ENCODE measurements around the gene EIF3I. TPM values are rescaled to one million over a fixed set of nuclear protein-coding genes. Genes with fewer than 3 reads are reported as not detected.
"Not testable (repeated sequence)": the region's sequence is repeated elsewhere in the genome, so short reads cannot be mapped to it uniquely, and the experiment has no call there.

EIF3I gene
- total and polyA plus RNA-seq, 9 donors = 159 to 183 (median 175) TPM

GRCh38 chr1:32257227-32257508 is 35.0 kb downstream of the EIF3I start:
- WGBS (ENCODE audit: insufficient coverage) = 86% methylated on average over 5 of the region's 6 CpGs
- H3K9me3 ChIP-seq (replicated peaks; ENCODE audit: control insufficient read depth, low read depth, low read length) = no peaks in the 10 kb centered on the region
- no peak for DNase-seq
- H3K4me1 ChIP-seq (ENCODE audit: control insufficient read depth, insufficient read depth, low read length) = peaks cover 7% of the 10 kb centered on the region
- no peak overlapping the region for H3K27ac ChIP-seq (ENCODE audit: low read length)
- H3K4me3 ChIP-seq (ENCODE audit: low read length) = no peak overlapping the region
- H3K36me3 ChIP-seq (ENCODE audit: control insufficient read depth, insufficient read depth, low read length) = no peaks in the 10 kb centered on the region
- H3K27me3 ChIP-seq (ENCODE audit: control insufficient read depth, insufficient read depth, low read length) = no peaks in the 10 kb centered on the region

- WGBS (ENCODE audit: insufficient coverage) = 88% methylated on average over 1 of the region's 4 CpGs
- DNase-seq; H3K36me3 ChIP-seq (ENCODE audit: control insufficient read depth, insufficient read depth, low read length); H3K4me1 ChIP-seq (ENCODE audit: control insufficient read depth, insufficient read depth, low read length); H3K27me3 ChIP-seq (ENCODE audit: control insufficient read depth, insufficient read depth, low read length); H3K27ac ChIP-seq (ENCODE audit: low read length); H3K4me3 ChIP-seq (ENCODE audit: low read length); H3K9me3 ChIP-seq (replicated peaks; ENCODE audit: control insufficient read depth, low read depth, low read length): not testable (repeated sequence)
These were observed 41.0 kb downstream of the EIF3I start for GRCh38 chr1:32263236-32263593.

- Histone ChIP-seq H3K9me3 (replicated peaks; ENCODE audit: control insufficient read depth, low read depth, low read length) (no peaks in the 10 kb centered on the region), H3K27me3 (ENCODE audit: control insufficient read depth, insufficient read depth, low read length) (no peaks in the 10 kb centered on the region), H3K27ac (ENCODE audit: low read length) (no peak overlapping the region), H3K4me1 (ENCODE audit: control insufficient read depth, insufficient read depth, low read length) (peaks cover 6% of the 10 kb centered on the region), H3K36me3 (ENCODE audit: control insufficient read depth, insufficient read depth, low read length) (no peaks in the 10 kb centered on the region), H3K4me3 (ENCODE audit: low read length) (no peak overlapping the region)
- WGBS (ENCODE audit: insufficient coverage) = no CpG with 5 or more reads among the region's 4 CpGs
- DNase-seq = no peak
These were observed 41.5 kb downstream of the EIF3I start for GRCh38 chr1:32263744-32264143.

GRCh38 chr1:32265846-32266245 is 43.6 kb downstream of the EIF3I start:
- no peaks in the 10 kb centered on the region for H3K36me3 ChIP-seq (ENCODE audit: control insufficient read depth, insufficient read depth, low read length)
- no peaks in the 10 kb centered on the region for H3K9me3 ChIP-seq (replicated peaks; ENCODE audit: control insufficient read depth, low read depth, low read length)
- 98% methylated on average over 6 of the region's 9 CpGs for WGBS (ENCODE audit: insufficient coverage)
- H3K27ac ChIP-seq (ENCODE audit: low read length) = no peak overlapping the region
- H3K4me3 ChIP-seq (ENCODE audit: low read length) = no peak overlapping the region
- H3K27me3 ChIP-seq (ENCODE audit: control insufficient read depth, insufficient read depth, low read length) = no peaks in the 10 kb centered on the region
- DNase-seq = no peak
- H3K4me1 ChIP-seq (ENCODE audit: control insufficient read depth, insufficient read depth, low read length) = peaks cover 6% of the 10 kb centered on the region

GRCh38 chr1:32266921-32267591 is 44.8 kb downstream of the EIF3I start:
- no peaks in the 10 kb centered on the region for H3K36me3 ChIP-seq (ENCODE audit: control insufficient read depth, insufficient read depth, low read length)
- WGBS (ENCODE audit: insufficient coverage) = 74% methylated on average over 4 of the region's 7 CpGs
- peak; percentile 41 for DNase-seq
- H3K27me3 ChIP-seq (ENCODE audit: control insufficient read depth, insufficient read depth, low read length) = peaks cover 6% of the 10 kb centered on the region
- H3K4me1 ChIP-seq (ENCODE audit: control insufficient read depth, insufficient read depth, low read length) = peaks cover 6% of the 10 kb centered on the region
- no peak overlapping the region for H3K4me3 ChIP-seq (ENCODE audit: low read length)
- peak overlapping the region; percentile 75 for H3K27ac ChIP-seq (ENCODE audit: low read length)
- no peaks in the 10 kb centered on the region for H3K9me3 ChIP-seq (replicated peaks; ENCODE audit: control insufficient read depth, low read depth, low read length)

- H3K9me3 ChIP-seq (replicated peaks; ENCODE audit: control insufficient read depth, low read depth, low read length) = no peaks in the 10 kb centered on the region
- no peak for DNase-seq
- H3K27me3 ChIP-seq (ENCODE audit: control insufficient read depth, insufficient read depth, low read length) = peaks cover 30% of the 10 kb centered on the region
- H3K36me3 ChIP-seq (ENCODE audit: control insufficient read depth, insufficient read depth, low read length) = no peaks in the 10 kb centered on the region
- H3K4me1 ChIP-seq (ENCODE audit: control insufficient read depth, insufficient read depth, low read length) = peaks cover 6% of the 10 kb centered on the region
- no peak overlapping the region for H3K4me3 ChIP-seq (ENCODE audit: low read length)
- H3K27ac ChIP-seq (ENCODE audit: low read length) = no peak overlapping the region
These were observed 47.5 kb downstream of the EIF3I start for GRCh38 chr1:32269744-32270143.

GRCh38 chr1:32272557-32273390 is 50.6 kb downstream of the EIF3I start:
- H3K36me3 ChIP-seq (ENCODE audit: control insufficient read depth, insufficient read depth, low read length) = no peaks in the 10 kb centered on the region
- H3K9me3 ChIP-seq (replicated peaks; ENCODE audit: control insufficient read depth, low read depth, low read length) = no peaks in the 10 kb centered on the region
- 59% methylated on average over 7 of the region's 7 CpGs for WGBS (ENCODE audit: insufficient coverage)
- no peak overlapping the region for H3K4me3 ChIP-seq (ENCODE audit: low read length)
- DNase-seq = no peak
- no peaks in the 10 kb centered on the region for H3K4me1 ChIP-seq (ENCODE audit: control insufficient read depth, insufficient read depth, low read length)
- H3K27me3 ChIP-seq (ENCODE audit: control insufficient read depth, insufficient read depth, low read length) = peaks cover 57% of the 10 kb centered on the region
- no peak overlapping the region for H3K27ac ChIP-seq (ENCODE audit: low read length)

GRCh38 chr1:32273391-32274208 is 51.4 kb downstream of the EIF3I start:
- H3K9me3 ChIP-seq (replicated peaks; ENCODE audit: control insufficient read depth, low read depth, low read length) = no peaks in the 10 kb centered on the region
- no peaks in the 10 kb centered on the region for H3K4me1 ChIP-seq (ENCODE audit: control insufficient read depth, insufficient read depth, low read length)
- H3K27me3 ChIP-seq (ENCODE audit: control insufficient read depth, insufficient read depth, low read length) = peaks cover 59% of the 10 kb centered on the region
- 35% methylated on average over 7 of the region's 10 CpGs for WGBS (ENCODE audit: insufficient coverage)
- no peak overlapping the region for H3K4me3 ChIP-seq (ENCODE audit: low read length)
- H3K27ac ChIP-seq (ENCODE audit: low read length) = no peak overlapping the region
- DNase-seq = no peak
- no peaks in the 10 kb centered on the region for H3K36me3 ChIP-seq (ENCODE audit: control insufficient read depth, insufficient read depth, low read length)

GRCh38 chr1:32274646-32275340 is 52.6 kb downstream of the EIF3I start:
- H3K4me3 ChIP-seq (ENCODE audit: low read length) = no peak overlapping the region
- no peaks in the 10 kb centered on the region for H3K36me3 ChIP-seq (ENCODE audit: control insufficient read depth, insufficient read depth, low read length)
- no peaks in the 10 kb centered on the region for H3K4me1 ChIP-seq (ENCODE audit: control insufficient read depth, insufficient read depth, low read length)
- no peaks in the 10 kb centered on the region for H3K9me3 ChIP-seq (replicated peaks; ENCODE audit: control insufficient read depth, low read depth, low read length)
- H3K27me3 ChIP-seq (ENCODE audit: control insufficient read depth, insufficient read depth, low read length) = peaks cover 59% of the 10 kb centered on the region
- no peak for DNase-seq
- 55% methylated on average over 29 of the region's 31 CpGs for WGBS (ENCODE audit: insufficient coverage)
- H3K27ac ChIP-seq (ENCODE audit: low read length) = no peak overlapping the region

GRCh38 chr1:32275424-32275823 is 53.2 kb downstream of the EIF3I start:
- H3K4me3 ChIP-seq (ENCODE audit: low read length) = no peak overlapping the region
- no peaks in the 10 kb centered on the region for H3K4me1 ChIP-seq (ENCODE audit: control insufficient read depth, insufficient read depth, low read length)
- WGBS (ENCODE audit: insufficient coverage) = 11% methylated on average over 39 of the region's 41 CpGs
- H3K9me3 ChIP-seq (replicated peaks; ENCODE audit: control insufficient read depth, low read depth, low read length) = no peaks in the 10 kb centered on the region
- H3K27ac ChIP-seq (ENCODE audit: low read length) = no peak overlapping the region
- H3K27me3 ChIP-seq (ENCODE audit: control insufficient read depth, insufficient read depth, low read length) = peaks cover 59% of the 10 kb centered on the region
- DNase-seq = peak; percentile 21
- H3K36me3 ChIP-seq (ENCODE audit: control insufficient read depth, insufficient read depth, low read length) = no peaks in the 10 kb centered on the region

Data from muscle of leg (tissue), 11 donors.